Measurements from ENCODE around the gene CACNA1H. TPM values are rescaled to one million over a fixed set of nuclear protein-coding genes. Genes with fewer than 3 reads are reported as not detected.

CACNA1H gene
- total RNA-seq, 3 donors from 2014 or later (not counting 1 experiment from before 2014, with no cell fraction given) = 1.1 to 1.5 (median 1.3) TPM

- Histone ChIP-seq H3K9me3 (ENCODE audit: control insufficient read depth, insufficient read depth, low read length) (no peaks in the 10 kb centered on the region), H3K36me3 (ENCODE audit: control insufficient read depth, insufficient read depth, low read length) (no peaks in the 10 kb centered on the region), H3K4me1 (ENCODE audit: control insufficient read depth, insufficient read depth, low read length) (no peaks in the 10 kb centered on the region), H3K4me3 (ENCODE audit: low read length) (no peak overlapping the region), H3K27ac (ENCODE audit: low read length) (no peak overlapping the region), H3K27me3 (ENCODE audit: control insufficient read depth, insufficient read depth, low read length) (no peaks in the 10 kb centered on the region)
- Mint-ChIP-seq H3K27me3 (ENCODE audit: low read depth in 2 of 2) (no peaks in the 10 kb centered on the region), H3K36me3 (no peaks in the 10 kb centered on the region), H3K27ac (no peak overlapping the region), H3K4me1 (no peaks in the 10 kb centered on the region), H3K9me3 (no peaks in the 10 kb centered on the region), H3K4me3 (no peak overlapping the region)
- no peak for ATAC-seq
- DNase-seq = no peak
- TF ChIP-seq, protein P1, sequence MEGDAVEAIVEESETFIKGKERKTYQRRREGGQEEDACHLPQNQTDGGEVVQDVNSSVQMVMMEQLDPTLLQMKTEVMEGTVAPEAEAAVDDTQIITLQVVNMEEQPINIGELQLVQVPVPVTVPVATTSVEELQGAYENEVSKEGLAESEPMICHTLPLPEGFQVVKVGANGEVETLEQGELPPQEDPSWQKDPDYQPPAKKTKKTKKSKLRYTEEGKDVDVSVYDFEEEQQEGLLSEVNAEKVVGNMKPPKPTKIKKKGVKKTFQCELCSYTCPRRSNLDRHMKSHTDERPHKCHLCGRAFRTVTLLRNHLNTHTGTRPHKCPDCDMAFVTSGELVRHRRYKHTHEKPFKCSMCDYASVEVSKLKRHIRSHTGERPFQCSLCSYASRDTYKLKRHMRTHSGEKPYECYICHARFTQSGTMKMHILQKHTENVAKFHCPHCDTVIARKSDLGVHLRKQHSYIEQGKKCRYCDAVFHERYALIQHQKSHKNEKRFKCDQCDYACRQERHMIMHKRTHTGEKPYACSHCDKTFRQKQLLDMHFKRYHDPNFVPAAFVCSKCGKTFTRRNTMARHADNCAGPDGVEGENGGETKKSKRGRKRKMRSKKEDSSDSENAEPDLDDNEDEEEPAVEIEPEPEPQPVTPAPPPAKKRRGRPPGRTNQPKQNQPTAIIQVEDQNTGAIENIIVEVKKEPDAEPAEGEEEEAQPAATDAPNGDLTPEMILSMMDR (IDR thresholded peaks at IDR 0.05) = no peak
- WGBS (ENCODE audit: insufficient coverage) = 92% methylated on average over 14 of the region's 14 CpGs
- intact Hi-C loops (cut with micrococcal nuclease) = no loop called here
These were observed 11.5 kb downstream of the CACNA1H start for GRCh38 chr16:1164382-1164781.

- no peaks in the 10 kb centered on the region for H3K4me1 ChIP-seq (ENCODE audit: control insufficient read depth, insufficient read depth, low read length)
- Mint-ChIP-seq H3K27ac (no peak overlapping the region), H3K9me3 (no peaks in the 10 kb centered on the region), H3K4me1 (no peaks in the 10 kb centered on the region), H3K27me3 (ENCODE audit: low read depth in 2 of 2) (no peaks in the 10 kb centered on the region), H3K36me3 (no peaks in the 10 kb centered on the region), H3K4me3 (no peak overlapping the region)
- no peak overlapping the region for H3K4me3 ChIP-seq (ENCODE audit: low read length)
- TF ChIP-seq, protein P1 (IDR thresholded peaks at IDR 0.05) = no peak
- H3K27ac ChIP-seq (ENCODE audit: low read length) = no peak overlapping the region
- intact Hi-C loops (cut with micrococcal nuclease) = no loop called here
- H3K27me3 ChIP-seq (ENCODE audit: control insufficient read depth, insufficient read depth, low read length) = no peaks in the 10 kb centered on the region
- ATAC-seq (no peak), DNase-seq (no peak)
- H3K9me3 ChIP-seq (ENCODE audit: control insufficient read depth, insufficient read depth, low read length) = no peaks in the 10 kb centered on the region
- H3K36me3 ChIP-seq (ENCODE audit: control insufficient read depth, insufficient read depth, low read length) = no peaks in the 10 kb centered on the region
- 86% methylated on average over 17 of the region's 17 CpGs for WGBS (ENCODE audit: insufficient coverage)
These were observed 12.1 kb downstream of the CACNA1H start for GRCh38 chr16:1164975-1165374.

GRCh38 chr16:1165511-1165910 lies 12.6 kb downstream of the CACNA1H start:
- Mint-ChIP-seq H3K4me3 (no peak overlapping the region), H3K27ac (no peak overlapping the region), H3K9me3 (no peaks in the 10 kb centered on the region), H3K4me1 (no peaks in the 10 kb centered on the region), H3K27me3 (ENCODE audit: low read depth in 2 of 2) (no peaks in the 10 kb centered on the region), H3K36me3 (no peaks in the 10 kb centered on the region)
- no peak for ATAC-seq
- TF ChIP-seq, protein P1 (IDR thresholded peaks at IDR 0.05) = no peak
- intact Hi-C loops (cut with micrococcal nuclease) = no loop called here
- Histone ChIP-seq H3K27me3 (ENCODE audit: control insufficient read depth, insufficient read depth, low read length) (no peaks in the 10 kb centered on the region), H3K4me3 (ENCODE audit: low read length) (no peak overlapping the region), H3K27ac (ENCODE audit: low read length) (no peak overlapping the region), H3K4me1 (ENCODE audit: control insufficient read depth, insufficient read depth, low read length) (no peaks in the 10 kb centered on the region), H3K36me3 (ENCODE audit: control insufficient read depth, insufficient read depth, low read length) (no peaks in the 10 kb centered on the region), H3K9me3 (ENCODE audit: control insufficient read depth, insufficient read depth, low read length) (no peaks in the 10 kb centered on the region)
- 78% methylated on average over 12 of the region's 12 CpGs for WGBS (ENCODE audit: insufficient coverage)
- no peak for DNase-seq

Measured in natural killer cell (primary cell).